Measurements from ENCODE around the gene TPST1.

Gene TPST1

GRCh38 chr7:66304536-66304935 lies 99.4 kb downstream of the TPST1 start:
- Histone ChIP-seq H3K27me3 (ENCODE audit: insufficient read depth, insufficient read length) (no peaks in the 10 kb centered on the region), H3K9ac (ENCODE audit: insufficient read length, low read depth) (no peak overlapping the region), H3K4me1 (ENCODE audit: insufficient read depth, insufficient read length) (no peaks in the 10 kb centered on the region), H3K36me3 (ENCODE audit: insufficient read depth, insufficient read length, low read length) (no peaks in the 10 kb centered on the region), H3K4me3 (ENCODE audit: insufficient read length, low read depth) (no peak overlapping the region), H3K9me3 (ENCODE audit: insufficient read depth, low read length) (0 out of 2 replicates have a peak, but pooled peaks cover 3% of the 10 kb centered on the region)
- TF ChIP-seq YY1 (IDR thresholded peaks at IDR 0.05; ENCODE audit: insufficient read depth, insufficient read length) (no peak), ZNF274 (IDR thresholded peaks at IDR 0.05; ENCODE audit: low read depth, low read length) (no peak), SUZ12 (IDR thresholded peaks at IDR 0.05; ENCODE audit: extremely low read depth, insufficient read depth, insufficient read length) (no peak)
- DNase-seq (ENCODE audit: low read depth, low spot score) = no peak

- Histone ChIP-seq H3K36me3 (ENCODE audit: insufficient read depth, insufficient read length, low read length) (no peaks in the 10 kb centered on the region), H3K9ac (ENCODE audit: insufficient read length, low read depth) (no peak overlapping the region), H3K9me3 (ENCODE audit: insufficient read depth, low read length) (no peaks in the 10 kb centered on the region), H3K4me3 (ENCODE audit: insufficient read length, low read depth) (no peak overlapping the region), H3K27me3 (ENCODE audit: insufficient read depth, insufficient read length) (no peaks in the 10 kb centered on the region), H3K4me1 (ENCODE audit: insufficient read depth, insufficient read length) (no peaks in the 10 kb centered on the region)
- TF ChIP-seq SUZ12 (IDR thresholded peaks at IDR 0.05; ENCODE audit: extremely low read depth, insufficient read depth, insufficient read length) (no peak), YY1 (IDR thresholded peaks at IDR 0.05; ENCODE audit: insufficient read depth, insufficient read length) (no peak), ZNF274 (IDR thresholded peaks at IDR 0.05; ENCODE audit: low read depth, low read length) (no peak)
- DNase-seq (ENCODE audit: low read depth, low spot score) = no peak
Observed at GRCh38 chr7:66306243-66306642, 101.1 kb downstream of the TPST1 start.

GRCh38 chr7:66307591-66308215 lies 102.6 kb downstream of the TPST1 start:
- TF ChIP-seq SUZ12 (IDR thresholded peaks at IDR 0.05; ENCODE audit: extremely low read depth, insufficient read depth, insufficient read length) (no peak), ZNF274 (IDR thresholded peaks at IDR 0.05; ENCODE audit: low read depth, low read length) (no peak), YY1 (IDR thresholded peaks at IDR 0.05; ENCODE audit: insufficient read depth, insufficient read length) (no peak)
- H3K27me3 ChIP-seq (ENCODE audit: insufficient read depth, insufficient read length) = no peaks in the 10 kb centered on the region
- no peaks in the 10 kb centered on the region for H3K36me3 ChIP-seq (ENCODE audit: insufficient read depth, insufficient read length, low read length)
- no peaks in the 10 kb centered on the region for H3K4me1 ChIP-seq (ENCODE audit: insufficient read depth, insufficient read length)
- no peak overlapping the region for H3K4me3 ChIP-seq (ENCODE audit: insufficient read length, low read depth)
- no peak overlapping the region for H3K9ac ChIP-seq (ENCODE audit: insufficient read length, low read depth)
- H3K9me3 ChIP-seq (ENCODE audit: insufficient read depth, low read length) = no peaks in the 10 kb centered on the region
- DNase-seq (ENCODE audit: low read depth, low spot score) = no peak

- Histone ChIP-seq H3K4me1 (ENCODE audit: insufficient read depth, insufficient read length) (no peaks in the 10 kb centered on the region), H3K27me3 (ENCODE audit: insufficient read depth, insufficient read length) (no peaks in the 10 kb centered on the region), H3K9ac (ENCODE audit: insufficient read length, low read depth) (no peak overlapping the region), H3K36me3 (ENCODE audit: insufficient read depth, insufficient read length, low read length) (no peaks in the 10 kb centered on the region), H3K9me3 (ENCODE audit: insufficient read depth, low read length) (no peaks in the 10 kb centered on the region), H3K4me3 (ENCODE audit: insufficient read length, low read depth) (no peak overlapping the region)
- no peak for TF ChIP-seq ZNF274 (IDR thresholded peaks at IDR 0.05; ENCODE audit: low read depth, low read length)
- no peak for TF ChIP-seq YY1 (IDR thresholded peaks at IDR 0.05; ENCODE audit: insufficient read depth, insufficient read length)
- TF ChIP-seq SUZ12 (IDR thresholded peaks at IDR 0.05; ENCODE audit: extremely low read depth, insufficient read depth, insufficient read length) = no peak
- no peak for DNase-seq (ENCODE audit: low read depth, low spot score)
Observed at GRCh38 chr7:66308411-66308810, 103.3 kb downstream of the TPST1 start.

GRCh38 chr7:66310620-66311019 lies 105.5 kb downstream of the TPST1 start:
- H3K9ac ChIP-seq (ENCODE audit: insufficient read length, low read depth) = no peak overlapping the region
- H3K4me1 ChIP-seq (ENCODE audit: insufficient read depth, insufficient read length) = no peaks in the 10 kb centered on the region
- DNase-seq (ENCODE audit: low read depth, low spot score) = no peak
- H3K9me3 ChIP-seq (ENCODE audit: insufficient read depth, low read length) = no peaks in the 10 kb centered on the region
- TF ChIP-seq YY1 (IDR thresholded peaks at IDR 0.05; ENCODE audit: insufficient read depth, insufficient read length) (no peak), SUZ12 (IDR thresholded peaks at IDR 0.05; ENCODE audit: extremely low read depth, insufficient read depth, insufficient read length) (no peak), ZNF274 (IDR thresholded peaks at IDR 0.05; ENCODE audit: low read depth, low read length) (no peak)
- no peak overlapping the region for H3K4me3 ChIP-seq (ENCODE audit: insufficient read length, low read depth)
- H3K36me3 ChIP-seq (ENCODE audit: insufficient read depth, insufficient read length, low read length) = no peaks in the 10 kb centered on the region
- H3K27me3 ChIP-seq (ENCODE audit: insufficient read depth, insufficient read length) = no peaks in the 10 kb centered on the region

- DNase-seq (ENCODE audit: low read depth, low spot score) = no peak
- no peaks in the 10 kb centered on the region for H3K36me3 ChIP-seq (ENCODE audit: insufficient read depth, insufficient read length, low read length)
- H3K27me3 ChIP-seq (ENCODE audit: insufficient read depth, insufficient read length) = no peaks in the 10 kb centered on the region
- H3K4me1 ChIP-seq (ENCODE audit: insufficient read depth, insufficient read length) = no peaks in the 10 kb centered on the region
- no peak overlapping the region for H3K9ac ChIP-seq (ENCODE audit: insufficient read length, low read depth)
- TF ChIP-seq SUZ12 (IDR thresholded peaks at IDR 0.05; ENCODE audit: extremely low read depth, insufficient read depth, insufficient read length) (no peak), ZNF274 (IDR thresholded peaks at IDR 0.05; ENCODE audit: low read depth, low read length) (no peak), YY1 (IDR thresholded peaks at IDR 0.05; ENCODE audit: insufficient read depth, insufficient read length) (no peak)
- H3K9me3 ChIP-seq (ENCODE audit: insufficient read depth, low read length) = no peaks in the 10 kb centered on the region
- H3K4me3 ChIP-seq (ENCODE audit: insufficient read length, low read depth) = no peak overlapping the region
Observed at GRCh38 chr7:66313886-66314568, 108.9 kb downstream of the TPST1 start.

- Histone ChIP-seq H3K4me3 (ENCODE audit: insufficient read length, low read depth) (no peak overlapping the region), H3K4me1 (ENCODE audit: insufficient read depth, insufficient read length) (no peaks in the 10 kb centered on the region), H3K36me3 (ENCODE audit: insufficient read depth, insufficient read length, low read length) (no peaks in the 10 kb centered on the region), H3K9ac (ENCODE audit: insufficient read length, low read depth) (no peak overlapping the region), H3K9me3 (ENCODE audit: insufficient read depth, low read length) (no peaks in the 10 kb centered on the region), H3K27me3 (ENCODE audit: insufficient read depth, insufficient read length) (no peaks in the 10 kb centered on the region)
- no peak for TF ChIP-seq YY1 (IDR thresholded peaks at IDR 0.05; ENCODE audit: insufficient read depth, insufficient read length)
- no peak for TF ChIP-seq SUZ12 (IDR thresholded peaks at IDR 0.05; ENCODE audit: extremely low read depth, insufficient read depth, insufficient read length)
- TF ChIP-seq ZNF274 (IDR thresholded peaks at IDR 0.05; ENCODE audit: low read depth, low read length) = no peak
- DNase-seq (ENCODE audit: low read depth, low spot score) = no peak
Observed at GRCh38 chr7:66315192-66315591, 110.1 kb downstream of the TPST1 start.
